Esophagus muscularis mucosa (tissue), 4 donors: ENCODE data around the gene ATL1. TPM values are rescaled to one million over a fixed set of nuclear protein-coding genes. Genes with fewer than 3 reads are reported as not detected.
A peak's percentile ranks its signal among the peaks of the same experiment; 100 is the strongest.

Experiments used
- DNase-seq: peaks from one replicate; pipeline ENCODE4 v3.0.0-alpha.2; 2017; ENCODE audit errors: extremely low spot score
- H3K27ac ChIP-seq, 4 donors: fragments of 200-600 bp; sonication (generic); replicated peaks in 1 of 4; 1 replicate in 3 of 4; 2 replicates in 1 of 4; pipeline ENCODE4 v1.5.1; 2016 to 2019; ENCODE audit warnings: mild to moderate bottlenecking in 1 of 4
- H3K27me3 ChIP-seq, 4 donors: fragments of 200-600 bp; sonication (generic); one replicate each; pipeline versions ENCODE4 v1.5.1 to v1.6.0; 2016 to 2019
- H3K36me3 ChIP-seq, 4 donors: fragments of 200-600 bp; sonication (generic); one replicate each; pipeline ENCODE4 v1.5.1; 2016 to 2019
- H3K4me1 ChIP-seq, 4 donors: fragments of 200-600 bp; sonication (generic); one replicate each; pipeline ENCODE4 v1.5.1; 2016 to 2019
- H3K4me3 ChIP-seq, 4 donors: fragments of 200-600 bp; sonication (generic); 1 replicate in 2 of 4; 2 replicates in 2 of 4; pipeline ENCODE4 v1.5.1; 2016 to 2019; ENCODE audit warnings: mild to moderate bottlenecking in 4 of 4, moderate library complexity in 1 of 4
- H3K9me3 ChIP-seq, 4 donors: fragments of 200-600 bp; sonication (generic); 1 replicate in 3 of 4; 2 replicates in 1 of 4; pipeline ENCODE4 v1.5.1; 2016 to 2019
- EP300 ChIP-seq: sonication (generic); formaldehyde crosslinking; IDR thresholded peaks from one replicate; pipeline ENCODE4 v1.6.1; 2017; ENCODE audit warnings: antibody characterized with exemption
- POLR2A ChIP-seq: fragments of 450-650 bp; IDR thresholded peaks from one replicate; pipeline ENCODE4 v1.6.1; 2017; ENCODE audit warnings: antibody characterized with exemption, moderate library complexity, mild to moderate bottlenecking, low read depth
- POLR2AphosphoS5 ChIP-seq, 2 donors: sonication (generic); formaldehyde crosslinking; IDR thresholded peaks; one replicate each; pipeline ENCODE4 v1.6.1; 2017; ENCODE audit warnings: antibody characterized with exemption in 2 of 2
- WGBS: methylation state at CpG from one replicate; pipeline ENCODE4 v1.1.5; 2018; 5-methylcytosine and 5-hydroxymethylcytosine counted together
- intact Hi-C: fragments of 100-400 bp; cut with DNase I; formaldehyde crosslinking; loops from one replicate; pipeline ENCODE4 v1.15.1; 2023
- total RNA-seq, 4 donors: library from RNA; depleted of rRNA; stranded (reverse); fragments of >200 nt; gene quantifications; one replicate each; pipeline versions ENCODE4 v1.1.0 to v1.2.1, GENCODE V29; 2016
- TF ChIP-seq, protein P1 (sequence below), 3 experiments: fragments of 200-600 bp in 2 of 3; fragments of 450-650 bp in 1 of 3; sonication (generic) in 2 of 3; IDR thresholded peaks; one replicate each; pipeline ENCODE4 v1.5.1; 2017 to 2019; ENCODE audit warnings: antibody characterized with exemption in 3 of 3, mild to moderate bottlenecking in 2 of 3, moderate library complexity in 1 of 3

The ATL1 gene
- total RNA-seq, 4 donors from 2014 or later, result 13.6 to 27.9 (median 18.6) TPM

- H3K27ac ChIP-seq, result peak overlapping the region; percentile 93 to 98 (median 97)
- H3K4me1 ChIP-seq, result peaks cover 12 to 63% (median 53%) of the 10 kb centered on the region in 4 donors
- WGBS, result 27% methylated on average over 8 of the region's 8 CpGs
- intact Hi-C loops, result loop anchor here (5.0 to 10.0 kb wide), 2 partner anchors 134 to 416 kb away; partner anchors contain the start of genes CDKL1 and VCPKMT
- H3K4me3 ChIP-seq, result peak overlapping the region; percentile 87 to 96 (median 92)
- H3K9me3 ChIP-seq, result no peaks in the 10 kb centered on the region
- no peak for DNase-seq
- no peaks in the 10 kb centered on the region for H3K36me3 ChIP-seq
- no peaks in the 10 kb centered on the region for H3K27me3 ChIP-seq
- TF ChIP-seq, protein P1, sequence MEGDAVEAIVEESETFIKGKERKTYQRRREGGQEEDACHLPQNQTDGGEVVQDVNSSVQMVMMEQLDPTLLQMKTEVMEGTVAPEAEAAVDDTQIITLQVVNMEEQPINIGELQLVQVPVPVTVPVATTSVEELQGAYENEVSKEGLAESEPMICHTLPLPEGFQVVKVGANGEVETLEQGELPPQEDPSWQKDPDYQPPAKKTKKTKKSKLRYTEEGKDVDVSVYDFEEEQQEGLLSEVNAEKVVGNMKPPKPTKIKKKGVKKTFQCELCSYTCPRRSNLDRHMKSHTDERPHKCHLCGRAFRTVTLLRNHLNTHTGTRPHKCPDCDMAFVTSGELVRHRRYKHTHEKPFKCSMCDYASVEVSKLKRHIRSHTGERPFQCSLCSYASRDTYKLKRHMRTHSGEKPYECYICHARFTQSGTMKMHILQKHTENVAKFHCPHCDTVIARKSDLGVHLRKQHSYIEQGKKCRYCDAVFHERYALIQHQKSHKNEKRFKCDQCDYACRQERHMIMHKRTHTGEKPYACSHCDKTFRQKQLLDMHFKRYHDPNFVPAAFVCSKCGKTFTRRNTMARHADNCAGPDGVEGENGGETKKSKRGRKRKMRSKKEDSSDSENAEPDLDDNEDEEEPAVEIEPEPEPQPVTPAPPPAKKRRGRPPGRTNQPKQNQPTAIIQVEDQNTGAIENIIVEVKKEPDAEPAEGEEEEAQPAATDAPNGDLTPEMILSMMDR (IDR thresholded peaks at IDR 0.05), result no peak
- no peak for TF ChIP-seq POLR2AphosphoS5 (IDR thresholded peaks at IDR 0.05)
- TF ChIP-seq EP300, result no peak
- no peak for TF ChIP-seq POLR2A
Measured at GRCh38 chr14:50530794-50531365, 29.1 kb upstream of the ATL1 start.

DNA sequence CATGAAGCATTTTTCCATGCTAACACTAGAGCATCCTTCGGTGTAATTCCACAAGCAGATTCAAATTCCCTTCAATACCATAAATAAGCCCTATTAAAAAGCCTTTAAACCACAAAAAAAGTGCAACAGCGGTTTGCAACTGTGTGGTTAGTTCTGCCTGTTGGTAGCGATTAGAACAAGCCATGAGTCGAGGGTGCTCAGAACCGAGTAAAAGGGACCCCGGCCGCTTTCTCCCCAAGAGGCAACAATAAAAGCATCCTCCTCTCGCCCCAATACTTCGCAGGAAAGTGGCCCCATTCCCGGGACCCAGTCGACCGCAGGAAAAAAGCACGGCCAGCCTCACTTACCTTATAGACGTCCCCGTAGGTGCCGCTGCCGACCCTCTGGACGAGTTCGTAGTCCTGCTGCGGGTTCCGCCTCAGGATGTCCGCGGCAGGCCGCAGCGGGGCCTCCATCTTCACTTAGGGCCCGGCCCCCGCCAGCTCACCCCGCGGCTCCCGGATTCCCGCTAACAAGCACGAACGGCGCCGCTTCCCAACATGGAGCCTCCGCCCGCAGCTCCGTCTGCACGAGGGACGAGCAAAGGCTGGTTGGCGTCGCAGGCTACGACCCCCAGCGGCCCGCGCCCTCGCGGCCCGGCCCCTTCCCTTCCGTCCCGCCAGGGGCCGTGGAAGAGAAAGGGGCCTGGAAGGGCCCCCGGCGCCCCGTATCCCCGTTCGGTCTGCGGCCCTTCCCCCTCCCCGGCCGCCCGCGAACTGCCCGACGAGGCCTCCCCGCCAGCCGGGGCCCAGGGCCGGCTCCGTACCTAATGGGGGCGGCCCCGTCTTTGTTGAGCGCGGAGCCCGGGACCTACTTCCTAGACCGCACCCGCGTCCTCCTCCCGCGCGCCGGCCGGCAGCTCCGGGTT, 28.1 kb upstream of the ATL1 start:
- no peak for DNase-seq
- peak overlapping the region; percentile 87 to 96 (median 92) for H3K4me3 ChIP-seq
- WGBS, result 2% methylated on average over 20 of the region's 82 CpGs
- H3K27ac ChIP-seq, result peak overlapping the region; percentile 93 to 98 (median 97)
- H3K27me3 ChIP-seq, result no peaks in the 10 kb centered on the region
- H3K36me3 ChIP-seq, result no peaks in the 10 kb centered on the region
- no peak for TF ChIP-seq POLR2A
- TF ChIP-seq, protein P1 (IDR thresholded peaks at IDR 0.05), result no peak
- no peak for TF ChIP-seq POLR2AphosphoS5 (IDR thresholded peaks at IDR 0.05)
- no peak for TF ChIP-seq EP300
- intact Hi-C loops, result loop anchor here (2.0 to 10.0 kb wide), 3 partner anchors 135 to 417 kb away; partner anchors contain the start of genes CDKL1, DMAC2L, L2HGDH and VCPKMT
- H3K9me3 ChIP-seq, result no peaks in the 10 kb centered on the region
- H3K4me1 ChIP-seq, result peaks cover 12 to 55% (median 47%) of the 10 kb centered on the region in 4 donors

DNA sequence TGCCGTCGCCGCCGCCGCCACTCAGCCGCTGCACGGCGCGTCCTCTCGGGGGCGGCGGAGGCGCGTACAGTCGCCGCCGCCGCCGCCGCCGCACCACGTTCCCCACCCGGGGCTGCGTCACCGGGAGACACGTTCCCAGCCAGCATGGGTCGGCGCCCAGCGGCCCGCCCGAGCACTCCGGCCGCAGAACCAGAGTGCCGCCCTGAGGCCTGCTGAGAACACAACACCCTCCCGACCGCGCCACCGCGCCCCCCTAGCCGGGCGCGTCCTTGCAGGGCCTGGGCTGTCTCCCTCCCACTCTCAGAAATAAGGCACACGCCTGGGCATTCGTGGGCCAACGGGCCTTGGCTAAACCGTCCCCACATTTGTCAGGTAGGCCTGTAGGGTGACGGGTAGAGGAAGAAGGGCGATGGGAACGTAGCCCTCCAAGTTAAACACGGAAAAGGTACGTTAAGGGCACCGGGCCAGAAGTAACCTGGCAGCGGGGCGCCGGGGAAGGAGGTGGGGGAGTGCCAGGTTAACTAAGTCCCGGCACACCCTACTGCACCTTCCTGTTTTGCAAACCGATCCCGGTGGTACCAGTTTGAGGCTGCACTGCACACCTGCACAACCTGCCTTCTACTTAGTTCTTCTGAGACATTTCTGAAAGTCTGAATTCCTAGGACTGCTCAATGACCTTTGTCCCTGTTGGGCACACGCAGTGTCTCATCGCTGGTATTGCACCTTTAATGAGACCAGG, 27.3 kb upstream of the ATL1 start, which contains the start of gene MAP4K5:
MAP4K5 (minus strand) TSS at position 68 of the 739 bp plus-strand sequence. CDS start 520 bp downstream, outside the sequence.
- 2% methylated on average over 11 of the region's 60 CpGs for WGBS
- peak within 1 kb of the TSS; percentile 87 to 96 (median 92) for H3K4me3 ChIP-seq
- intact Hi-C loops, result loop anchor here (2.0 to 10.0 kb wide), 3 partner anchors 135 to 418 kb away; partner anchors contain the start of genes CDKL1, DMAC2L, L2HGDH and VCPKMT
- no peaks in the 10 kb centered on the region for H3K9me3 ChIP-seq
- no peaks in the 10 kb centered on the region for H3K27me3 ChIP-seq
- peak within 1 kb of the TSS; percentile 93 to 98 (median 97) for H3K27ac ChIP-seq
- peak; percentile 43 for TF ChIP-seq POLR2A
- TF ChIP-seq POLR2AphosphoS5 (IDR thresholded peaks at IDR 0.05), result peak; percentile 76
- no peak for TF ChIP-seq EP300
- TF ChIP-seq, protein P1 (IDR thresholded peaks at IDR 0.05), result peak; percentile 95 to 97 (median 96)
- H3K4me1 ChIP-seq, result peaks cover 12 to 47% (median 43%) of the 10 kb centered on the region in 4 donors
- no peaks in the 10 kb centered on the region for H3K36me3 ChIP-seq
- peak; percentile 95 for DNase-seq

DNA sequence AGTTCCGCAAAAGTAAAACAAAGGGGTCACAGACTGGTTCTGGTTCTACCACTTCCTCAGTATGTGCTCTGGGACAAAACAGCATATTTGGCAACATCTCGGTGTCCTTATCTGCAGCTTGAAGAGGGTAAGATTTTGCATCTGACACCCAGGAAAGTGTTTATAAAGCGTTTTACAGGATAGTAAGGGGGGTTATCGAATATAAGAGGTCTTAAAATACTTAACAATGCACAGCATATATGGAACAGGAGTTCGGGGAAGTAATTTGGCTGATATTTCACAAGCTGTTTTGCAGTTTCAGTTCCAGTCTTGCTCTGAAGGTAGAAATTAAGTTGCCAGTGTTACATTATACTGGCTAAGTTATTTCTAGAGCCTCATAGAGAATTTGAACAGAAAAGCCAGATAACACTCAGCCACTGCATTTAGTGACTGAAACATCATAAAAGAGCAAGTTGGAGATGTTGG, 26.7 kb upstream of the ATL1 start:
- DNase-seq, result no peak
- H3K36me3 ChIP-seq, result no peaks in the 10 kb centered on the region
- H3K9me3 ChIP-seq, result no peaks in the 10 kb centered on the region
- peaks cover 12 to 42% (median 40%) of the 10 kb centered on the region in 4 donors for H3K4me1 ChIP-seq
- TF ChIP-seq, protein P1 (IDR thresholded peaks at IDR 0.05), result no peak
- TF ChIP-seq POLR2A (no peak), POLR2AphosphoS5 (IDR thresholded peaks at IDR 0.05) (no peak), EP300 (no peak)
- 49% methylated on average over 5 of the region's 5 CpGs for WGBS
- no peaks in the 10 kb centered on the region for H3K27me3 ChIP-seq
- H3K4me3 ChIP-seq, result peak overlapping the region; percentile 87 to 96 (median 92)
- intact Hi-C loops, result loop anchor here (2.0 to 10.0 kb wide), 3 partner anchors 136 to 418 kb away; partner anchors contain the start of genes CDKL1, DMAC2L, L2HGDH and VCPKMT
- H3K27ac ChIP-seq, result peak overlapping the region in 3 of 4 donors; percentile 97 to 98 (median 97)
